H1 (cell line): Measurements from ENCODE around the gene LRRC72. TPM values are rescaled to one million over a fixed set of nuclear protein-coding genes. Genes with fewer than 3 reads are reported as not detected.

Experiments
- CTCF ChIA-PET: fragments of 300-600 bp; sonication (Branson Sonifier 250); formaldehyde crosslinking; loops from one replicate; lab custom pipeline; 2021; ENCODE audit not compliant: partially characterized antibody; lab: Charles Lee
- POLR2A ChIA-PET: fragments of 300-600 bp; sonication (Branson Sonifier 250); formaldehyde crosslinking; loops from one replicate; lab custom pipeline; 2021; ENCODE audit warnings: inconsistent platforms; ENCODE audit not compliant: partially characterized antibody; lab: Charles Lee
- DNase-seq, 2 experiments: peaks; one replicate each; pipeline versions ENCODE4 v3.0.0 to v3.0.0-alpha.2; 2010 to 2022; ENCODE audit warnings: low spot score in 2 of 2, low read depth in 1 of 2, mixed read lengths in 1 of 2
- FAIRE-seq: peaks from 2 replicates; lab custom pipeline; 2011; peaks lifted over from hg19 to GRCh38; lab: Jason Lieb, UNC
- H2AFZ ChIP-seq: 2 replicates; pipeline ENCODE4 v1.8.1; 2012; ENCODE audit warnings: low read length, inconsistent platforms
- H2AK5ac ChIP-seq: 2 replicates; pipeline ENCODE4 v1.6.1; 2013; ENCODE audit warnings: low read depth, low read length
- H2BK120ac ChIP-seq: replicated peaks from 2 replicates; pipeline ENCODE3; 2013; ENCODE audit warnings: low read depth, low read length, inconsistent platforms
- H2BK12ac ChIP-seq: 2 replicates; pipeline ENCODE4 v1.6.1; 2013; ENCODE audit warnings: low read depth, low read length
- H2BK15ac ChIP-seq: 2 replicates; pipeline ENCODE4 v1.6.1; 2013; ENCODE audit warnings: low read length
- H2BK20ac ChIP-seq: 2 replicates; pipeline ENCODE4 v1.6.1; 2013; ENCODE audit warnings: low read length
- H2BK5ac ChIP-seq: 2 replicates; pipeline ENCODE4 v1.6.1; 2013; ENCODE audit warnings: low read depth, low read length
- H3K14ac ChIP-seq: 2 replicates; pipeline ENCODE4 v1.6.1; 2013; ENCODE audit warnings: inconsistent platforms; ENCODE audit not compliant: insufficient read length
- H3K18ac ChIP-seq: 2 replicates; pipeline ENCODE4 v1.6.1; 2013; ENCODE audit warnings: low read length; ENCODE audit errors: extremely low read depth
- H3K23ac ChIP-seq: 2 replicates; pipeline ENCODE4 v1.6.1; 2013; ENCODE audit warnings: inconsistent platforms; ENCODE audit not compliant: insufficient read length
- H3K23me2 ChIP-seq: 2 replicates; pipeline ENCODE4 v1.6.1; 2013; ENCODE audit warnings: low read depth, low read length
- H3K27ac ChIP-seq: 2 replicates; pipeline ENCODE4 v1.6.1; 2011; ENCODE audit warnings: low read depth, low read length, inconsistent platforms
- H3K27me3 ChIP-seq, 4 experiments: replicated peaks in 1 of 4; 1 replicate in 1 of 4; 2 replicates in 3 of 4; pipeline versions ENCODE4 v1.6.1 to v1.8.1; 2011 to 2013; ENCODE audit warnings: low read length in 3 of 4, mild to moderate bottlenecking in 3 of 4, inconsistent platforms in 2 of 4, mixed read lengths in 2 of 4, moderate library complexity in 1 of 4; ENCODE audit not compliant: control insufficient read depth in 3 of 4, insufficient read depth in 3 of 4; ENCODE audit errors: extremely low read depth in 1 of 4
- H3K36me3 ChIP-seq, 4 experiments: 2 replicates each; pipeline versions ENCODE4 v1.6.1 to v1.8.1; 2011 to 2013; ENCODE audit warnings: mild to moderate bottlenecking in 4 of 4, low read length in 3 of 4, moderate library complexity in 2 of 4, control low read depth in 1 of 4, inconsistent platforms in 1 of 4; ENCODE audit not compliant: insufficient read depth in 4 of 4, control insufficient read depth in 2 of 4
- H3K4ac ChIP-seq: replicated peaks from 2 replicates; pipeline ENCODE3; 2013; ENCODE audit warnings: low read length, low read depth, mixed read lengths, inconsistent platforms; ENCODE audit not compliant: insufficient read length
- H3K4me1 ChIP-seq, 4 experiments: replicated peaks in 1 of 4; 1 replicate in 1 of 4; 2 replicates in 3 of 4; pipeline versions ENCODE4 v1.6.1 to v1.8.1; 2011 to 2013; ENCODE audit warnings: low read length in 3 of 4, inconsistent platforms in 2 of 4, mixed read lengths in 1 of 4; ENCODE audit not compliant: insufficient read depth in 4 of 4, control insufficient read depth in 3 of 4
- H3K4me2 ChIP-seq, 2 experiments: 2 replicates each; pipeline versions ENCODE4 v1.6.1 to v1.8.1; 2011 to 2013; ENCODE audit warnings: low read depth in 2 of 2, low read length in 2 of 2, control low read depth in 1 of 2, inconsistent platforms in 1 of 2, mild to moderate bottlenecking in 1 of 2; ENCODE audit not compliant: insufficient read depth in 1 of 2
- H3K4me3 ChIP-seq, 4 experiments: fragments of 200-600, 300-600 bp in 1 of 4; sonication (generic), shearing (Covaris generic), sonication (Bioruptor Twin) in 1 of 4; 2 replicates each; pipeline versions ENCODE4 v1.5.1 to v1.8.1; 2011 to 2016; ENCODE audit warnings: low read length in 4 of 4, low read depth in 3 of 4, control low read depth in 2 of 4, inconsistent platforms in 2 of 4, mild to moderate bottlenecking in 2 of 4, mixed read lengths in 1 of 4, moderate library complexity in 1 of 4; ENCODE audit not compliant: insufficient read depth in 2 of 4; ENCODE audit errors: extremely low read depth in 1 of 4
- H3K56ac ChIP-seq: replicated peaks from 2 replicates; pipeline ENCODE3; 2013; ENCODE audit warnings: low read depth, mild to moderate bottlenecking, mixed read lengths, low read length, inconsistent platforms; ENCODE audit not compliant: insufficient read length
- H3K79me1 ChIP-seq: 2 replicates; pipeline ENCODE4 v1.6.1; 2013; ENCODE audit warnings: low read depth, low read length, control low read depth
- H3K79me2 ChIP-seq, 2 experiments: 2 replicates each; pipeline versions ENCODE4 v1.6.1 to v1.8.1; 2012 to 2013; ENCODE audit warnings: low read length in 2 of 2, mild to moderate bottlenecking in 2 of 2, inconsistent platforms in 1 of 2; ENCODE audit not compliant: insufficient read depth in 2 of 2, control insufficient read depth in 1 of 2
- H3K9ac ChIP-seq, 4 experiments: replicated peaks in 1 of 4; 1 replicate in 1 of 4; 2 replicates in 3 of 4; pipeline versions ENCODE4 v1.6.1 to v1.8.1; 2011 to 2013; ENCODE audit warnings: low read depth in 3 of 4, low read length in 3 of 4, control low read depth in 2 of 4, mild to moderate bottlenecking in 2 of 4, moderate library complexity in 2 of 4, inconsistent platforms in 1 of 4; ENCODE audit errors: extremely low read depth in 1 of 4
- H3K9me3 ChIP-seq, 2 experiments: 2 replicates each; pipeline versions ENCODE4 v1.6.1 to v1.8.1; 2012 to 2013; ENCODE audit warnings: mild to moderate bottlenecking in 2 of 2, moderate library complexity in 2 of 2, control low read depth in 1 of 2, inconsistent platforms in 1 of 2, low read depth in 1 of 2, low read length in 1 of 2, mixed read lengths in 1 of 2; ENCODE audit not compliant: insufficient read depth in 2 of 2
- H4K20me1 ChIP-seq, 2 experiments: replicated peaks in 1 of 2; 2 replicates each; pipeline versions ENCODE3 to v1.8.1; 2011 to 2013; ENCODE audit warnings: inconsistent platforms in 2 of 2, low read length in 2 of 2, mild to moderate bottlenecking in 1 of 2; ENCODE audit not compliant: insufficient read depth in 2 of 2, control insufficient read depth in 1 of 2
- H4K5ac ChIP-seq: 2 replicates; pipeline ENCODE4 v1.6.1; 2013; ENCODE audit warnings: low read length, low read depth, mixed read lengths, inconsistent platforms; ENCODE audit not compliant: insufficient read length
- H4K8ac ChIP-seq: 2 replicates; pipeline ENCODE4 v1.8.0; 2013; ENCODE audit warnings: mild to moderate bottlenecking, moderate library complexity, low read length, inconsistent platforms; ENCODE audit not compliant: insufficient read depth; ENCODE audit errors: extremely low read depth
- H4K91ac ChIP-seq: replicated peaks from 2 replicates; pipeline ENCODE3; 2013; ENCODE audit warnings: low read length, mixed read lengths, inconsistent platforms; ENCODE audit not compliant: insufficient read length
- CBX5 ChIP-seq: fragments of 300-800, 300-1000 bp; sonication (generic); IDR thresholded peaks from 2 replicates; pipeline ENCODE4 v1.7.1; 2016; ENCODE audit warnings: antibody characterized with exemption, low read length, low read depth
- CBX8 ChIP-seq: fragments of 300-800, 300-1000 bp; sonication (generic); IDR thresholded peaks from 2 replicates; pipeline ENCODE4 v1.7.1; 2016; ENCODE audit warnings: low read depth, low read length, borderline replicate concordance
- CTBP2 ChIP-seq: IDR thresholded peaks from 2 replicates; pipeline ENCODE4 v1.7.0; 2011; ENCODE audit warnings: borderline replicate concordance, mild to moderate bottlenecking, moderate library complexity, mixed read lengths, low read length; ENCODE audit not compliant: insufficient read depth, insufficient read length
- GTF2F1 ChIP-seq: IDR thresholded peaks from 2 replicates; pipeline ENCODE4 v1.6.1; 2012; ENCODE audit warnings: low read depth, low read length, improper control_type of control experiment, borderline replicate concordance
- NRF1 ChIP-seq: IDR thresholded peaks from 2 replicates; pipeline ENCODE4 v1.6.1; 2011; ENCODE audit warnings: mild to moderate bottlenecking, low read depth, low read length, improper control_type of control experiment
- SP4 ChIP-seq: IDR thresholded peaks from 2 replicates; pipeline ENCODE4 v1.6.1; 2012; ENCODE audit warnings: low read length, inconsistent platforms
- TAF7 ChIP-seq: optimal IDR thresholded peaks from 2 replicates; pipeline ENCODE3; 2011; ENCODE audit warnings: low read depth, mild to moderate bottlenecking, inconsistent platforms, low read length, moderate library complexity, borderline replicate concordance
- WGBS, 2 experiments: shearing (Covaris generic) in 1 of 2; methylation state at CpG; one replicate each; pipeline versions ENCODE4 v1.1.6 to v1.1.7; 2013 to 2015; ENCODE audit warnings: low lambda C conversion rate in 2 of 2, mixed read lengths in 2 of 2, inconsistent platforms in 1 of 2, low coverage in 1 of 2, missing lambda C conversion rate in 1 of 2; ENCODE audit not compliant: insufficient replicate concordance in 2 of 2, insufficient coverage in 1 of 2, insufficient read length in 1 of 2; ENCODE audit errors: extremely low coverage in 1 of 2, missing lambda C conversion rate in 1 of 2; 5-methylcytosine and 5-hydroxymethylcytosine counted together
- polyA plus RNA-seq, 7 experiments: library from polyadenylated mRNA; depleted of rRNA in 3 of 7; stranded (reverse) in 5 of 7; unstranded in 2 of 7; fragments of >200 nt in 5 of 7; fragments of 200-250 nt in 2 of 7; gene quantifications; 1 replicate in 5 of 7; 2 replicates in 1 of 7; 4 replicates in 1 of 7; pipeline versions ENCODE4 v1.2.1 to v1.2.3, GENCODE V29; 2011 to 2013; ENCODE audit warnings: missing spikeins in 2 of 7, mixed read lengths in 2 of 7
- total RNA-seq: library from RNA; stranded (reverse); fragmentation: NEBNext Ultra II Directional; extraction: Animal tissue kit (Norgen Biotek cat#: 25700); gene quantifications from 2 replicates; pipeline ENCODE4 v1.2.1, GENCODE V29; 2021

LRRC72 gene
- total and polyA plus RNA-seq, 2 of the 8 experiments (the other 6 are each of a cell fraction or from before 2014, with no cell fraction given), result not detected

DNA sequence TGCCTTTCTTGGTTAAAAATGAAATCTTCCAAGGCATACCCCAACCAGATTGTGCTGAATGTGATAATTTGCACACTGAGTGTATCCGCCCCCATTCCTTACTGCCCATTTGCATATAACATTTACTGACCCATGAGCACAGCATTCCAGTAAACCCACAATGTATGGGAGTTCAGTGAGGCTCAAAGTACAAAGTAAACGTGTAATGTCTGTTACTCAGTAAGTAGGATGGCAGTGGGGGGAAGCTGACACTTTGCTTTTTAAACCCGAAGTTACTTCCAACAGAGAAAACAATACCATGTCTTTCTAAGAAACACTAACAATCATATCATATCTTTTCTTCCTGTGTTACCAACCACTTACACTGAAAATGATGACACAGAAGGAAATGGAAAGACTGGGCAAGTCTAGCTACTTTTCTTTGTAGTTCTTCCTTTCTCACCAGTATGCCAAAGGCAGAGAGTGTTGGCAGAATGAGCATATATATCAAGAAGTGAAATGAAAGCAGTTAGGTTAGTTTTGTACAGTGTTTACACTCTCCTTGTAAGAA, 34.0 kb upstream of the LRRC72 start:
- H3K9me3 ChIP-seq, result no peaks in the 10 kb centered on the region
- no peaks in the 10 kb centered on the region for H3K36me3 ChIP-seq
- H2BK12ac ChIP-seq, result no peak overlapping the region
- H2AK5ac ChIP-seq, result no peak overlapping the region
- no peaks in the 10 kb centered on the region for H4K20me1 ChIP-seq
- H3K4me1 ChIP-seq, result no peaks in the 10 kb centered on the region
- no peak overlapping the region for H3K4me2 ChIP-seq
- H4K5ac ChIP-seq, result no peak overlapping the region
- no peak overlapping the region for H2BK15ac ChIP-seq
- DNase-seq, result no peak
- H3K23ac ChIP-seq, result no peak overlapping the region
- CTCF ChIA-PET, result interaction anchor here (0.6 to 0.8 kb wide), 2 partner anchors 54 to 70 kb away, joined by 3 read pairs; no protein-coding TSS in a partner anchor
- no peak overlapping the region for H4K91ac ChIP-seq
- no peaks in the 10 kb centered on the region for H3K23me2 ChIP-seq
- no peak overlapping the region for H2BK120ac ChIP-seq
- POLR2A ChIA-PET, result no interaction called here
- H3K79me2 ChIP-seq, result no peaks in the 10 kb centered on the region
- H3K56ac ChIP-seq, result no peak overlapping the region
- no peak overlapping the region for H3K9ac ChIP-seq
- no peak for FAIRE-seq
- no peak overlapping the region for H3K14ac ChIP-seq
- no peak overlapping the region for H2BK20ac ChIP-seq
- H4K8ac ChIP-seq, result no peak overlapping the region
- no peak overlapping the region for H2BK5ac ChIP-seq
- H3K27ac ChIP-seq, result no peak overlapping the region
- H2AFZ ChIP-seq, result no peak overlapping the region
- no peak overlapping the region for H3K4me3 ChIP-seq
- WGBS, 2 experiments, result 56% methylated on average over 3 of the region's 3 CpGs; no CpG with 5 or more reads in 1 of the 2 experiments
- no peak for TF ChIP-seq NRF1
- TF ChIP-seq GTF2F1, result no peak
- no peak for TF ChIP-seq CTBP2
- TF ChIP-seq SP4, result no peak
- no peak for TF ChIP-seq CBX5
- no peak for TF ChIP-seq TAF7
- no peak for TF ChIP-seq CBX8
- no peaks in the 10 kb centered on the region for H3K79me1 ChIP-seq
- H3K18ac ChIP-seq, result no peak overlapping the region
- no peaks in the 10 kb centered on the region for H3K27me3 ChIP-seq
- H3K4ac ChIP-seq, result no peak overlapping the region
